Esophagus squamous epithelium (tissue), 5 donors: ENCODE results near the gene PWWP3B. TPM values are rescaled to one million over a fixed set of nuclear protein-coding genes. Genes with fewer than 3 reads are reported as not detected.

Experiments used
- DNase-seq: peaks from one replicate; lab custom pipeline; 2025; lab: John Stamatoyannopoulos, UW
- H3K27ac ChIP-seq, 4 donors: fragments of 200-600 bp; sonication (generic); one replicate each; pipeline ENCODE4 v1.5.1; 2016 to 2019; ENCODE audit warnings: mild to moderate bottlenecking in 1 of 4
- H3K27me3 ChIP-seq, 4 donors: fragments of 200-600 bp; sonication (generic); 1 replicate in 3 of 4; 2 replicates in 1 of 4; pipeline versions ENCODE4 v1.5.1 to v1.6.0; 2017 to 2021; ENCODE audit warnings: antibody characterized with exemption in 1 of 4
- H3K36me3 ChIP-seq, 3 donors: fragments of 200-600 bp; sonication (generic); one replicate each; pipeline ENCODE4 v1.5.1; 2016 to 2019
- H3K4me1 ChIP-seq, 3 donors: fragments of 200-600 bp; sonication (generic); one replicate each; pipeline ENCODE4 v1.5.1; 2017 to 2019
- H3K4me3 ChIP-seq, 4 donors: fragments of 200-600 bp; sonication (generic); 1 replicate in 3 of 4; 2 replicates in 1 of 4; pipeline ENCODE4 v1.5.1; 2016 to 2019; ENCODE audit warnings: mild to moderate bottlenecking in 2 of 4, moderate library complexity in 1 of 4
- H3K9me3 ChIP-seq, 3 donors: fragments of 200-600 bp; sonication (generic); one replicate each; pipeline ENCODE4 v1.5.1; 2016 to 2019
- POLR2A ChIP-seq, 4 donors: fragments of 450-650 bp; IDR thresholded peaks; one replicate each; pipeline ENCODE4 v1.6.1; 2017; ENCODE audit warnings: antibody characterized with exemption in 4 of 4, mild to moderate bottlenecking in 4 of 4, moderate library complexity in 3 of 4
- WGBS, 2 donors: methylation state at CpG; one replicate each; pipeline ENCODE4 v1.1.5; 2018; 5-methylcytosine and 5-hydroxymethylcytosine counted together
- intact Hi-C: fragments of 100-400 bp; cut with DNase I; formaldehyde crosslinking; loops from one replicate; pipeline ENCODE4 v1.15.0; 2022
- total RNA-seq, 4 donors: library from RNA; depleted of rRNA; stranded (reverse); fragments of >200 nt; gene quantifications; one replicate each; pipeline ENCODE4 v1.1.0, GENCODE V29; 2016
- TF ChIP-seq, protein P1 (sequence below), 6 experiments: fragments of 450-650 bp in 4 of 6; fragments of 200-600 bp in 2 of 6; sonication (generic) in 2 of 6; IDR thresholded peaks; one replicate each; pipeline ENCODE4 v1.5.1; 2016 to 2019; ENCODE audit warnings: antibody characterized with exemption in 6 of 6, mild to moderate bottlenecking in 4 of 6, moderate library complexity in 4 of 6
- donor health status: DM: yes; HTN: yes; CAD: no.

PWWP3B gene
- total RNA-seq, 4 donors from 2014 or later = not detected

DNA sequence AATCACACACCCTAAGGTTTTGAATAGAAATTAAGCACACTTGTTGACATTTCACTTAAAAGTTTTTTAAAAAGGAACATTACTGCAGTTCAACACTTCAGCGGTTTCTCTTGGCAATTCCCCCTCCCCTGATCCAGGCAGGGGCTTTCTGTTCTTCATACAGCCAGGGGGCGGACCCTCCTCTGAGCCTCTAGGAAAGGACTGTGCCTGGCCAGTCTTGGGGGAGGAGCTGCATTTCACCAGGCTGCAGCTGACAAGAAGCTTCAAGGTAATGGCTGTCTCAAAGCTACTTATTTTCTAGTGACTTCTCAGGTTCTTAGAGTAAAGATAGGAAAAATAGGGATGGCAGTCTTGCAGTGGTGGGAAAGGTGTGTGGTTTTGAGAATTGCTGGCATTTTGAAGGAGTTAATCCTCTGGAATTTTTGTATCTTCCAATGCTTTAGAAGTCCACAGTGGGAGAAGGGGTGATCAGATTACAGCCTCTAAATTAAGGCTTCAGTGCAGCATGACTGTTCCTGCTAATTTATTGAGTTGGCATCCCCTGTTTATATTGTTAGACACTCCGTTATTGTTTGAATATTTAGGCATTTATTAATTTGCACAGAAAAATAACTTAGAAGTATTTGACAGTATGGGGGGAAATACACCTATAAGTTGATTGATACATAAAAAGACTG, 33.5 kb downstream of the PWWP3B start:
- Histone ChIP-seq H3K27me3 (no peaks in the 10 kb centered on the region), H3K4me1 (no peaks in the 10 kb centered on the region), H3K9me3 (no peaks in the 10 kb centered on the region), H3K27ac (no peak overlapping the region), H3K36me3 (no peaks in the 10 kb centered on the region), H3K4me3 (no peak overlapping the region)
- intact Hi-C loops = no loop called here
- WGBS, 2 donors = 16 to 39% methylated on average over 3 of the region's 3 CpGs
- DNase-seq = no peak
- TF ChIP-seq, protein P1, sequence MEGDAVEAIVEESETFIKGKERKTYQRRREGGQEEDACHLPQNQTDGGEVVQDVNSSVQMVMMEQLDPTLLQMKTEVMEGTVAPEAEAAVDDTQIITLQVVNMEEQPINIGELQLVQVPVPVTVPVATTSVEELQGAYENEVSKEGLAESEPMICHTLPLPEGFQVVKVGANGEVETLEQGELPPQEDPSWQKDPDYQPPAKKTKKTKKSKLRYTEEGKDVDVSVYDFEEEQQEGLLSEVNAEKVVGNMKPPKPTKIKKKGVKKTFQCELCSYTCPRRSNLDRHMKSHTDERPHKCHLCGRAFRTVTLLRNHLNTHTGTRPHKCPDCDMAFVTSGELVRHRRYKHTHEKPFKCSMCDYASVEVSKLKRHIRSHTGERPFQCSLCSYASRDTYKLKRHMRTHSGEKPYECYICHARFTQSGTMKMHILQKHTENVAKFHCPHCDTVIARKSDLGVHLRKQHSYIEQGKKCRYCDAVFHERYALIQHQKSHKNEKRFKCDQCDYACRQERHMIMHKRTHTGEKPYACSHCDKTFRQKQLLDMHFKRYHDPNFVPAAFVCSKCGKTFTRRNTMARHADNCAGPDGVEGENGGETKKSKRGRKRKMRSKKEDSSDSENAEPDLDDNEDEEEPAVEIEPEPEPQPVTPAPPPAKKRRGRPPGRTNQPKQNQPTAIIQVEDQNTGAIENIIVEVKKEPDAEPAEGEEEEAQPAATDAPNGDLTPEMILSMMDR (IDR thresholded peaks at IDR 0.05) = no peak
- no peak for TF ChIP-seq POLR2A (IDR thresholded peaks at IDR 0.05)

DNA sequence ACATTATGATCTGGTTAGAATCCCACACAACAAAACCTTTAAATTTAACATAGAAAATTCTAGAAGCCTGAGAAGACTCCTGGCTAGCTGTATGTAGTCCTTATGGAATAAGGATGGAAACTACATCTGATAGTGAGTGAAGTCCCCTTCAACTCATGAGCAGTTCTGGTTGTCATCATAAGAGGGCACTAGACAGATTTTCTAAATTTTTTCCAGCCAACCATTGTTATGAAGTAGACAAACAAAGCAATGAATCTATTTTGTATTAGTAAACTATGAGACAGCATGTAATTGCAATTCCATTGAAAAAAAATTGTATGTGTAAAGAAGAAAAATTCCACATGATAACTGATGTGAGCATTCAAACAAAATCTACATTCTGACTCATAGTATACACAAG, 35.2 kb downstream of the PWWP3B start:
- Histone ChIP-seq H3K4me3 (no peak overlapping the region), H3K9me3 (no peaks in the 10 kb centered on the region), H3K27ac (no peak overlapping the region), H3K36me3 (no peaks in the 10 kb centered on the region), H3K4me1 (no peaks in the 10 kb centered on the region), H3K27me3 (no peaks in the 10 kb centered on the region)
- DNase-seq = no peak
- TF ChIP-seq, protein P1 (IDR thresholded peaks at IDR 0.05) = no peak
- TF ChIP-seq POLR2A (IDR thresholded peaks at IDR 0.05) = no peak
- intact Hi-C loops = no loop called here

DNA sequence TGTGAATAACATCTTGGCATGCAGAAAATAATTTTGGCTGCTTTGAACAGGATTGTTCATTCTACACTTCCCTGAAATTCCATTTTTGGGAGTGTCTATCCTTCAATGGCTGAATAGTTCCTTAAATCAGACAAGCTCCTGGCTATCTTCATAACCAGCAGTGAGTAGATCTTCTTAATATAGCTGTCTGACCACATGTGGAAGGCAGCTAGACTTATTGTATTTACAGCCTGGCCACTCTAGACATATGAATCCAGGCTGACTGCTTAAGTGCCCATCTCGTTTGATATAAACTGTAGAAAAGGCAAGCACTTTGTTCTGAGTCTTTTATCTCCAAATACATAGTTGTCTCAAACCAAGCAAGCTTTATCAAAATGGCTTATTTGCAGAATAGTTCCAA, 40.0 kb downstream of the PWWP3B start:
- 24 to 33% methylated on average over 1 of the region's 1 CpG for WGBS, 2 donors
- DNase-seq = no peak
- no peak for TF ChIP-seq POLR2A (IDR thresholded peaks at IDR 0.05)
- TF ChIP-seq, protein P1 (IDR thresholded peaks at IDR 0.05) = no peak
- no peaks in the 10 kb centered on the region for H3K4me1 ChIP-seq
- no peak overlapping the region for H3K4me3 ChIP-seq
- no peaks in the 10 kb centered on the region for H3K36me3 ChIP-seq
- no peaks in the 10 kb centered on the region for H3K27me3 ChIP-seq
- peaks cover 0 to 6% (median 0%) of the 10 kb centered on the region in 3 donors for H3K9me3 ChIP-seq
- no peak overlapping the region for H3K27ac ChIP-seq
- intact Hi-C loops = no loop called here

Other genes with a start within 250 kb of the PWWP3B start
- gene SERPINA7, start 129.6 kb upstream of the PWWP3B start, total RNA-seq = not detected